Neural progenitor cell (in vitro differentiated cells): Measurements from ENCODE around the gene RXRB.

Experiments used
- CTCF ChIP-seq: fragments of 200-600 bp; sonication (generic); IDR thresholded peaks from 2 replicates; pipeline ENCODE4 v1.5.1; 2017; ENCODE audit warnings: antibody characterized with exemption, mild to moderate bottlenecking
- EZH2 ChIP-seq: fragments of 200-600 bp; sonication (generic); IDR thresholded peaks from 2 replicates; pipeline ENCODE4 v1.6.1; 2017; ENCODE audit warnings: antibody characterized with exemption, mild to moderate bottlenecking, moderate library complexity

GRCh38 chr6:33248643-33248931, 48.1 kb upstream of the RXRB start:
- TF ChIP-seq CTCF (no peak), EZH2 (peak; percentile 32)
